Measurements from ENCODE around the gene NBL1.

NBL1 gene

GRCh38 chr1:19705464-19705863, 61.4 kb downstream of the NBL1 start:
- Histone ChIP-seq H3K4me3 (ENCODE audit: low read depth, low read length) (no peak overlapping the region), H3K27ac (ENCODE audit: extremely low read depth, low read depth, low read length) (no peak overlapping the region), H3K36me3 (ENCODE audit: control insufficient read depth in 2 of 2, insufficient read depth in 1 of 2, low read length in 2 of 2) (no peaks in the 10 kb centered on the region), H3K9me3 (ENCODE audit: control insufficient read depth, insufficient read depth, low read depth, low read length) (no peaks in the 10 kb centered on the region), H3K4me1 (ENCODE audit: control insufficient read depth, insufficient read depth, low read length) (no peaks in the 10 kb centered on the region)
- CTCF ChIA-PET = interaction anchor here (0.5 to 9.5 kb wide), 14 partner anchors 10 to 1001 kb away, joined by 3 to 140 read pairs (median 5); partner anchors contain the start of gene HTR6
- POLR2A ChIA-PET = interaction anchor here (1.8 kb wide), 1 partner anchor 10 kb away, joined by 5 read pairs; no protein-coding TSS in a partner anchor
- TF ChIP-seq ZSCAN4 (tag by site-specific recombination; IDR thresholded peaks at IDR 0.05) (no peak), SP2 (tag by site-specific recombination; IDR thresholded peaks at IDR 0.05) (no peak), ZNF530 (tag by site-specific recombination; IDR thresholded peaks at IDR 0.05; ENCODE audit: low read depth) (no peak), ZNF148 (tag by site-specific recombination; IDR thresholded peaks at IDR 0.05; ENCODE audit: borderline replicate concordance) (no peak), PRDM1 (tag by site-specific recombination; IDR thresholded peaks at IDR 0.05) (no peak), ZNF248 (tag by site-specific recombination; IDR thresholded peaks at IDR 0.05) (no peak), ZNF157 (tag by site-specific recombination; IDR thresholded peaks at IDR 0.05) (no peak), ZSCAN30 (tag by site-specific recombination; IDR thresholded peaks at IDR 0.05) (no peak), HOXA7 (CRISPR knock-in tag; IDR thresholded peaks at IDR 0.05; ENCODE audit: borderline replicate concordance) (no peak), ZNF658 (tag by site-specific recombination; IDR thresholded peaks at IDR 0.05) (no peak), BCL11A (tag by site-specific recombination; IDR thresholded peaks at IDR 0.05; ENCODE audit: low read depth) (no peak), ZNF133 (tag by site-specific recombination; IDR thresholded peaks at IDR 0.05) (no peak), ZFP69B (tag by site-specific recombination; IDR thresholded peaks at IDR 0.05) (no peak), ZNF404 (tag by site-specific recombination; IDR thresholded peaks at IDR 0.05) (no peak), WT1 (tag by site-specific recombination; IDR thresholded peaks at IDR 0.05) (no peak), ZNF626 (tag by site-specific recombination; IDR thresholded peaks at IDR 0.05) (no peak), ZNF138 (tag by site-specific recombination; IDR thresholded peaks at IDR 0.05; ENCODE audit: borderline replicate concordance) (no peak), TSHZ1 (tag by site-specific recombination; IDR thresholded peaks at IDR 0.05; ENCODE audit: borderline replicate concordance) (no peak)

GRCh38 chr1:19706136-19706535, 62.0 kb downstream of the NBL1 start:
- Histone ChIP-seq H3K27ac (ENCODE audit: extremely low read depth, low read depth, low read length) (no peak overlapping the region), H3K4me3 (ENCODE audit: low read depth, low read length) (no peak overlapping the region), H3K36me3 (ENCODE audit: control insufficient read depth in 2 of 2, insufficient read depth in 1 of 2, low read length in 2 of 2) (no peaks in the 10 kb centered on the region), H3K4me1 (ENCODE audit: control insufficient read depth, insufficient read depth, low read length) (no peaks in the 10 kb centered on the region), H3K9me3 (ENCODE audit: control insufficient read depth, insufficient read depth, low read depth, low read length) (no peaks in the 10 kb centered on the region)
- TF ChIP-seq ZBTB26 (tag by site-specific recombination; optimal IDR thresholded peaks at IDR 0.05) (no peak), MEIS1 (CRISPR knock-in tag; IDR thresholded peaks at IDR 0.05; ENCODE audit: borderline replicate concordance) (no peak), ZNF114 (tag by site-specific recombination; IDR thresholded peaks at IDR 0.05) (no peak)
- ChIA-PET CTCF (interaction anchor here (0.5 to 9.5 kb wide), 6 partner anchors 10 to 55 kb away, joined by 3 to 140 read pairs (median 10); partner anchors contain the start of gene HTR6), POLR2A (no interaction called here)

All from HEK293 (cell line).